ENCODE measurements around the gene AP1G2.

DNA sequence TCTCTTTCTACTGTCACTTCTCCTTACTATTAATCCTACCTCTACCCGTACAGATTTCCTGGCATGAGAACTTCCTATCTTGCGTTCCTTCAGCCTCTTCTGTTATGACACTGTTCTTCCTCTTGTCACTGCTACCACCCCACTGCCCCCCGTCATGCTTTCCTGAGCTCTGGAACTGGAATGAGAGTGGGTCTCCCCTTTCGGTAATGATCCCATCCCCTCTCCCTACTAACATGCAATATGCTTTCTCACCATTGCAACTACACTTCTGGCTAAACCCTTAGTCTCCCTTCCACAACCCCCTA, 4.9 kb upstream of the AP1G2 start:
- TF ChIP-seq GABPA (IDR thresholded peaks at IDR 0.05; ENCODE audit: low read depth), result no peak
- TF ChIP-seq, protein P1, sequence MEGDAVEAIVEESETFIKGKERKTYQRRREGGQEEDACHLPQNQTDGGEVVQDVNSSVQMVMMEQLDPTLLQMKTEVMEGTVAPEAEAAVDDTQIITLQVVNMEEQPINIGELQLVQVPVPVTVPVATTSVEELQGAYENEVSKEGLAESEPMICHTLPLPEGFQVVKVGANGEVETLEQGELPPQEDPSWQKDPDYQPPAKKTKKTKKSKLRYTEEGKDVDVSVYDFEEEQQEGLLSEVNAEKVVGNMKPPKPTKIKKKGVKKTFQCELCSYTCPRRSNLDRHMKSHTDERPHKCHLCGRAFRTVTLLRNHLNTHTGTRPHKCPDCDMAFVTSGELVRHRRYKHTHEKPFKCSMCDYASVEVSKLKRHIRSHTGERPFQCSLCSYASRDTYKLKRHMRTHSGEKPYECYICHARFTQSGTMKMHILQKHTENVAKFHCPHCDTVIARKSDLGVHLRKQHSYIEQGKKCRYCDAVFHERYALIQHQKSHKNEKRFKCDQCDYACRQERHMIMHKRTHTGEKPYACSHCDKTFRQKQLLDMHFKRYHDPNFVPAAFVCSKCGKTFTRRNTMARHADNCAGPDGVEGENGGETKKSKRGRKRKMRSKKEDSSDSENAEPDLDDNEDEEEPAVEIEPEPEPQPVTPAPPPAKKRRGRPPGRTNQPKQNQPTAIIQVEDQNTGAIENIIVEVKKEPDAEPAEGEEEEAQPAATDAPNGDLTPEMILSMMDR (IDR thresholded peaks at IDR 0.05; ENCODE audit: insufficient read depth, low read length), result no peak
